ENCODE results near the gene SPECC1.

DNA sequence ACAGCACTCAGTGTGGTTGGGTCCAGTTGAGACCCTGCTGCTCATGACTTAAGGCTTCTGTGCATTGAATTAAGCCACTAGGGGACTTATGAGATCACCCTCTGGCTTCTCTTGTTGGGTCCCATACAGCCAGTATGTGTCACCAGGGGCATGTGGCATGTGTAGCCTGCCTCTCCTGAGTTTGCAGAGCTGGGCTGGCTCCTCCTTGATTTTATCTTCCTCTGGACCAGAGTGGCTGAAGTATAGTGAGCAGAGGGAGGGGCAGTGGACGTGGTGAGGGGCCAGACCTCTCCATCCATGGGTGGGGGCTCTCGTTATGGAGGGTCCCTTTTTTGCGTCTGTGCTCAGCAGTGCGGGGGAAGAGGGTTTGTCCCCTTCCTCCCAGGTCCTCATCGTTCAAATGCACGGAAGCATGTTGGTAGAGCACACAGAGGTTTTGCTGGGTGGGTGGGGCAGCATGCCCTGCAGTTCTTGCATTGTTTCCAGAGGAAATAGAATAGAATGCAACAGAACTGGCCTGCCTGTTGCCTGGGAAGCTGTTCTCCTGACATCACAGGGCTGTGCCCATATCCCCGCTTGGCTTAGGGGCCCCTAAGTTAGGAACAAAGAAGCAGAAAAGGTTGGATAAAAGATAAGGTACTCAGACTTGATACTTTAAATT, 77.4 kb downstream of the SPECC1 start:
- TF ChIP-seq, protein P1, sequence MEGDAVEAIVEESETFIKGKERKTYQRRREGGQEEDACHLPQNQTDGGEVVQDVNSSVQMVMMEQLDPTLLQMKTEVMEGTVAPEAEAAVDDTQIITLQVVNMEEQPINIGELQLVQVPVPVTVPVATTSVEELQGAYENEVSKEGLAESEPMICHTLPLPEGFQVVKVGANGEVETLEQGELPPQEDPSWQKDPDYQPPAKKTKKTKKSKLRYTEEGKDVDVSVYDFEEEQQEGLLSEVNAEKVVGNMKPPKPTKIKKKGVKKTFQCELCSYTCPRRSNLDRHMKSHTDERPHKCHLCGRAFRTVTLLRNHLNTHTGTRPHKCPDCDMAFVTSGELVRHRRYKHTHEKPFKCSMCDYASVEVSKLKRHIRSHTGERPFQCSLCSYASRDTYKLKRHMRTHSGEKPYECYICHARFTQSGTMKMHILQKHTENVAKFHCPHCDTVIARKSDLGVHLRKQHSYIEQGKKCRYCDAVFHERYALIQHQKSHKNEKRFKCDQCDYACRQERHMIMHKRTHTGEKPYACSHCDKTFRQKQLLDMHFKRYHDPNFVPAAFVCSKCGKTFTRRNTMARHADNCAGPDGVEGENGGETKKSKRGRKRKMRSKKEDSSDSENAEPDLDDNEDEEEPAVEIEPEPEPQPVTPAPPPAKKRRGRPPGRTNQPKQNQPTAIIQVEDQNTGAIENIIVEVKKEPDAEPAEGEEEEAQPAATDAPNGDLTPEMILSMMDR (IDR thresholded peaks at IDR 0.05; ENCODE audit: insufficient read depth, low read depth, low read length): no peak
- no peak for TF ChIP-seq EZH2 (IDR thresholded peaks at IDR 0.05; ENCODE audit: insufficient read depth, low read length)

Measured in astrocyte (in vitro differentiated cells and primary cell).